SK-N-MC (cell line): ENCODE data around the gene TAOK1.

Source experiments
- EZH2 ChIP-seq: fragments of 200-600 bp; sonication (generic); IDR thresholded peaks from one replicate; pipeline ENCODE4 v1.6.1; 2017; ENCODE audit warnings: antibody characterized with exemption
- FOXP2 ChIP-seq: optimal IDR thresholded peaks from 2 replicates; pipeline ENCODE3; 2011; ENCODE audit warnings: mild to moderate bottlenecking, moderate library complexity; ENCODE audit not compliant: insufficient read depth; ENCODE audit errors: extremely low read length, control extremely low read depth

GRCh38 chr17:29344201-29344856, 45.8 kb upstream of the TAOK1 start:
- TF ChIP-seq EZH2 (no peak), FOXP2 (no peak)
